Activated effector memory CD4-positive, alpha-beta T cell treated with Interleukin-2 at 50 U/mL for 16 hours (primary cell): Measurements from ENCODE around the gene AK8.

Experiments used
- DNase-seq: peaks from one replicate; pipeline ENCODE4 v3.0.0-alpha.2; 2020

AK8 gene

GRCh38 chr9:132857616-132858342 lies 20.3 kb downstream of the AK8 start:
- no peak for DNase-seq

- DNase-seq, result no peak
These were observed 21.1 kb downstream of the AK8 start for GRCh38 chr9:132857031-132857430.

DNA sequence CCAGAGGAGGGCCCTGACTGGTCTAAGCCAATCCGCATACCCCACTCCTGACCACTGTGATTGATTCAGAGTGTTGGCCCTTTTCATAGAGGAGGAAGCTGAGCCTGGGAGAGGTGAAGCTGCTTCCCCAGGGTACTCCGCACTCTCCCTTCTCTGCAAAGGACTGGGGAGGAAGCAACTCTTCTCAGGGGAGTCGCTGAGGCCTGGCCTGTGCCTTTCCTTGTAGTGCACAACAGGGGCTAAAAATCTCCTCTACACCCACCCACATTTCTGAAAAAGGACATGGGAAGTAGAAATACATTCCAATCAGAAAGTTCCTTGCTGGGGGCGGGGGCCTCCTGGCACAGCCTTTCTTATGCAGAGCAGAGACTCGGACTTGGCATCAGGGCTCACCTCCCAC lies 22.2 kb downstream of the AK8 start:
- no peak for DNase-seq

- no peak for DNase-seq
These were observed 23.3 kb downstream of the AK8 start for GRCh38 chr9:132854832-132855231.

DNA sequence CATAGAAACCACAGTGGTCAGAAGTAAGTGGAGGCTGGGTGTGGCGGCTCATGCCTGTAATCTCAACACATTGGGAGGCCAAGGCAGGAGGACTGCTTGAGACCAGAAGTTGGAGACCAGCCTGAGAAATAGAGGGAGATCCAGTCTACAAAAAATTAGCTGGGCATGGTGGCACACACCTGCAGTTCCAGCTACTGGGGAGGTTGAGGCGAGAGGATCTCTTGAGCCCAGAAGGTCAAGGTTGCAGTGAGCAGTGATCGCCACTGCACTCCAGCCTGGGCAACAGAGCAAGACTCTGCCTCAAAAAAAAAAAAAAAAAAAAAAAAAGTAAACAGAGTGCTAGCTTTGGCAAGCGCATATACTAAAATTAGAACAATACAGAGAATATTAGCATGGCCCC lies 24.6 kb downstream of the AK8 start:
- DNase-seq, result no peak

DNA sequence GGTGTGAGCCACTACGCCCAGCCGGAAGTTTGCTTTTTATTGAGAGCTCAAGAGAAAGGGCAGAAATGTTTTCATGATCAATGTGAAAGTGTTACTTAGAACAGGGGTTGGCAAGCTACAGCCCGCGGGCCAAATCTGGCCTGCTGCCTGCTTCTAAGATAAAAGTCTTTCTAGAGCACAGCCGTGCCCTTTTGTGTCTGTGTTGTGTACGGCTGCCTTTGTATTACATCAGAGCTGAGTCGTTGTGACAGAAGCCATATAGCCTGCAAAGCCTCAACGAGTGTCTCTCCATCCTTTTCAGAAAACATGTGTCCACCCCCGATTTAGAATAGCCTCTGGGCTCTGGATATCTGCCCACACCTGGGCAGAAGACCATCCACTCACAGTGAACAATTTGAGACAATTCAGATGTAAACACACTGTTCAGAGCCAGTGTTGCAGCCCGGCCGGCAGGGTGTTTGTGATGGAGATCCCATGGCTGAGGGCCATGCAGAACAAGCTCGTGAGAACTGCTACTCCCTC lies 28.8 kb downstream of the AK8 start:
- DNase-seq, result no peak

- no peak for DNase-seq
These were observed 31.1 kb downstream of the AK8 start for GRCh38 chr9:132846918-132847515.

- no peak for DNase-seq
These were observed 31.8 kb downstream of the AK8 start for GRCh38 chr9:132846109-132846917.

DNA sequence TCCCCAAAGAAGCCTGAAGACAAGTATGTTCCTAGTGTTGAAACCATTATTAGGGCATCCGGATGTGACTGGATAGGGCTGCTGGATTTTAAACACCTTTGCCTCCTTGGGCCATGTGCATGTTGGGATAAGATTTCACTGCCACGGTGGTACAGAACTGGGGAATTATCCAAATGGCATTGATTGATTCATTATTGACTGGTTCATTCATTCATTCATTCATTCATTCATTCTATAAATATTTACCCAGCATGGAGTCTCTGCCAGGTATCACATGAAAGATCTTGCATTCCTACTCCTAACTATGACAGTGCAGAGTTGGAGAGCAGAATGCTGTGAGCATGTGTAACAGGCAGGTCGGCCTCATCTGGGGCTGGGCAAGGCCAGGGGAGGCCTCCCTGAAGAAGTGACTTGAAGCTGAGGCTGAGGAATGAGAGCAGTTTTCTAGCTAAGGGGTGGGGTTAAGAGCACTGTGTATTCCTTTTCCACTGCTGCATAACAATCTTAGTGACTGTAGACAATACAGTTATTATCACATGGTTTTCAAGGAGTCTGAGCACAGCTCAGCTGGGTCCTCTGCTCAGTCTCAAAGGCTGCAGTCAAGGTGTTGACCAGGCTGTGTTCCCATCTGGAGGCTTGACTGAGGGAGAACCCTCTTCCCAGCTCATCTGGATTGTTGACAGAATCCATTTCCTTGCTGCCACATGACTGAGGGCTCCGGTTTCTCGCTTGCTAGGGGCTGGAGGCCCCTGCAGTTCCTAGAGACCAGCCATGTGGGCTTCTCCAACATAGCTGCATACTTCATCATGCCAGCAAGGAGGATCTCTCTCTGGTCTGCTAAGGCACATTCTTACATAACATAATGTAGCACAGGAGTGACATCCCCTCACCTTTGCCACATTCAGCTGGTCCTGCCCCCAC lies 35.7 kb downstream of the AK8 start:
- DNase-seq, result no peak

- DNase-seq, result no peak
These were observed 37.1 kb downstream of the AK8 start for GRCh38 chr9:132840980-132841379.

DNA sequence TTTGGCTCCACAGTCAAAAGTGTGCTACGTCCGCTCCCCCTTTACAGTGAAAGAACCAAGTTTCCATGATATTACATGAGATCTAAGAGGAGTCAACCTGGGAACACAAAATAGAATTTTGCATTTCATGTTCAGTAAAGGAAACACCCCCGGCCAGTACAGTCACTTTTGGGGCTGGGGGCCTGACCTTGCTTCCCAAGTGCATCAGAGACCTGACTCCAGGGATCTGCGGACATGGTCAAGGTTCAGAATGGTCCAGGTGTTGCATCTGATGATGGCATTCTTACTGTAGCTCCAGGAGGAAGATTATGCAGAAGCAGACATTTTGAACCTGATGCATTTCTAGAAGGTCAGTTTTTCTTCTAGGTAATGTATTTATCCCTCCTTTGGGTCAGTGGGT lies 39.8 kb downstream of the AK8 start:
- no peak for DNase-seq

- no peak for DNase-seq
These were observed 40.4 kb downstream of the AK8 start for GRCh38 chr9:132837501-132838286.

DNA sequence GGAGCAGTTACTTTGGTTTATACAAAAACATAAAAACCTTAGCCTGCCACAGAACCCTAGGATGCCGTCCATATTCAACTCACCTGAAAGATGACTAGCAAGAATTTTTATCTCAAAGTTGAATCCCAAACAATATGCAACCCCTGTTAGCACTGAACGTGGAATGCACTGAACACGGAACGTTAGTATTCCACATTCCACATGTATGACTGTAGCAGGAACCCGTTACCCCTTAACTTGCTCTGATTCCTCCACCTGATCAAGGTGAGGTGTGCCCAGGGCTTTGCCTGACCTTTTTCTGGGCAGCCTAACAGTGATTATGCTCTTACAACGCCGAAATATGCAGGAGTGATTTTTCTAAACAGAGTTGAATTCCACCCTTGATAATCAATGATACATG lies 43.7 kb downstream of the AK8 start:
- DNase-seq, result no peak

GRCh38 chr9:132833550-132834121 lies 44.4 kb downstream of the AK8 start:
- no peak for DNase-seq

- no peak for DNase-seq
These were observed 45.8 kb downstream of the AK8 start for GRCh38 chr9:132832171-132832881.

DNA sequence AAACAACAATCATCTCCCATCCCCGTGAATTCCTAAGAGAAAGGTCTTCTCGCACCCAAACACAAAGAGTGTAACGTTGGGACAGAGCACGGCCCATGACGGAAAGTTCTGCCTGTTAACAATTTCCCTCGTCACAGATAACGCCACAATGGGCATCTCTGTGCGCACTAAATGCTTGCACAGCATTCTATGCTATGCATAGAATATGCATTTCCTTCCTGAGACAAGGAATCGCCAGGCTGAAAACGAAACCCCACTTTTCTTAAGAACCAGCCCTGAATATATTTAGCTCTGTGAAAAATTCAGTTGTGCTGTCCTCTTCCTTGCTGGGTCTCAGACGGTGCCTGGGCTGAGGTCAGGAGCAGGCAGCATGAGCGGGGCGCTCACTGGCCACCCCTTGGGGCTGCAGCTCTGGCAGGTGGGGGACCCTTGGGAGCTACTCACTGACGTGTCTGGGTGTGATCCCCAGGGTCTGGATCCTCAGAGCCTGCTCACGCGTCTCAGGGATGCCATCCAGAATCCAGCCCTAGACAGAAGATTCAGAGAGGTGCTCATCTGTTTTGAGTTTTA lies 49.8 kb downstream of the AK8 start:
- no peak for DNase-seq

GRCh38 chr9:132827366-132827765 lies 50.7 kb downstream of the AK8 start:
- DNase-seq, result no peak

GRCh38 chr9:132826621-132827365 lies 51.3 kb downstream of the AK8 start:
- DNase-seq, result no peak

GRCh38 chr9:132826131-132826530 lies 52.0 kb downstream of the AK8 start:
- no peak for DNase-seq

DNA sequence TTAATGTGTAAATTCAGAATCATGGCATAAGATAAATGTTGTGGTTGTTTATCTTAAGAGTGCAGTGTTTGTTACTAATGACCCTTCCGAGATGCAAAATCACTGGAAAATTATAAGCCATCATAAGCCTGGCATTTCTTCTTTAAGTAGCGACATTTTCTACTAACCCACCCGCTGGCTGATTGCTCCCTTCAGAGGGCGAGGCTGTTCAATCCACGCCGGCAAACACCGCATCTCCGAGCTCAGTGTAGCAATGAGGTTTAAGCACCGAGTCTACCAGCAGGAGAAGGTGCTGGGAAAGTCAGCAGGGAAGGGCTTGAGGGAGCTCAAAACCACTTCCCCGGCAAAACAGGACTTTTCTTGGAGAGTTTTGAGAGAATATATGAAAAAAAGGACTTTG lies 52.7 kb downstream of the AK8 start:
- no peak for DNase-seq
